Measurements from ENCODE around the gene MPZL3. TPM values are rescaled to one million over a fixed set of nuclear protein-coding genes. Genes with fewer than 3 reads are reported as not detected.

Gene MPZL3
- polyA plus RNA-seq, 1 of the 3 experiments (the other 2 are of a cell fraction) = 0.38 TPM

GRCh38 chr11:118213781-118214180 lies 38.4 kb downstream of the MPZL3 start:
- no peak for DNase-seq
- H2AFZ ChIP-seq (ENCODE audit: low read depth) = no peak overlapping the region
- no peak overlapping the region for H3K9ac ChIP-seq
- H3K4me3 ChIP-seq (ENCODE audit: low read depth in 2 of 2, low read length in 1 of 2) = no peak overlapping the region
- H3K27ac ChIP-seq (ENCODE audit: low read depth in 2 of 2, low read length in 1 of 2) = no peak overlapping the region
- H4K20me1 ChIP-seq (ENCODE audit: insufficient read depth) = no peaks in the 10 kb centered on the region
- 28% methylated on average over 2 of the region's 2 CpGs for WGBS (ENCODE audit: low lambda C conversion rate)
- H3K4me2 ChIP-seq = no peak overlapping the region
- peaks cover 72% of the 10 kb centered on the region for H3K27me3 ChIP-seq (ENCODE audit: insufficient read depth)
- H3F3A ChIP-seq (replicated peaks; ENCODE audit: insufficient read depth) = no peaks in the 10 kb centered on the region
- TF ChIP-seq RCOR1 (IDR thresholded peaks at IDR 0.05; ENCODE audit: low read length) (no peak), FOSL2 (IDR thresholded peaks at IDR 0.05; ENCODE audit: borderline replicate concordance, low read depth) (no peak), TEAD4 (IDR thresholded peaks at IDR 0.05; ENCODE audit: borderline replicate concordance, insufficient read depth) (no peak), FOXJ3 (CRISPR knock-in tag; IDR thresholded peaks at IDR 0.05) (no peak), NRF1 (IDR thresholded peaks at IDR 0.05; ENCODE audit: low read depth, low read length) (no peak), POLR2AphosphoS5 (IDR thresholded peaks at IDR 0.05; ENCODE audit: low read depth, low read length) (no peak)
- no peaks in the 10 kb centered on the region for H3K9me3 ChIP-seq
- POLR2A ChIA-PET = no interaction called here
- H3K79me2 ChIP-seq (ENCODE audit: insufficient read depth) = no peaks in the 10 kb centered on the region
- no peaks in the 10 kb centered on the region for H3K36me3 ChIP-seq (replicated peaks in 1 of 2; ENCODE audit: control insufficient read depth in 1 of 2, insufficient read depth in 2 of 2, low read length in 1 of 2)
- no peaks in the 10 kb centered on the region for H3K9me2 ChIP-seq
- no peaks in the 10 kb centered on the region for H3K4me1 ChIP-seq (ENCODE audit: control insufficient read depth in 1 of 2, insufficient read depth in 2 of 2, low read depth in 1 of 2, low read length in 1 of 2)
- CTCF ChIA-PET = interaction anchor here (1.2 to 3.6 kb wide), 3 partner anchors 15 to 43 kb away, joined by 3 to 18 read pairs (median 7); no protein-coding TSS in a partner anchor

- Histone ChIP-seq H3F3A (replicated peaks; ENCODE audit: insufficient read depth) (no peaks in the 10 kb centered on the region), H3K36me3 (replicated peaks in 1 of 2; ENCODE audit: control insufficient read depth in 1 of 2, insufficient read depth in 2 of 2, low read length in 1 of 2) (no peaks in the 10 kb centered on the region), H3K9me2 (no peaks in the 10 kb centered on the region), H3K27me3 (ENCODE audit: insufficient read depth) (peaks cover 69% of the 10 kb centered on the region), H3K4me2 (no peak overlapping the region), H4K20me1 (ENCODE audit: insufficient read depth) (no peaks in the 10 kb centered on the region), H3K9ac (no peak overlapping the region), H3K4me1 (ENCODE audit: control insufficient read depth in 1 of 2, insufficient read depth in 2 of 2, low read depth in 1 of 2, low read length in 1 of 2) (no peaks in the 10 kb centered on the region), H3K79me2 (ENCODE audit: insufficient read depth) (no peaks in the 10 kb centered on the region), H3K27ac (ENCODE audit: low read depth in 2 of 2, low read length in 1 of 2) (no peak overlapping the region), H3K4me3 (ENCODE audit: low read depth in 2 of 2, low read length in 1 of 2) (no peak overlapping the region), H2AFZ (ENCODE audit: low read depth) (no peak overlapping the region), H3K9me3 (no peaks in the 10 kb centered on the region)
- 16% methylated on average over 4 of the region's 4 CpGs for WGBS (ENCODE audit: low lambda C conversion rate)
- CTCF ChIA-PET = interaction anchor here (0.6 to 3.6 kb wide), 4 partner anchors 14 to 42 kb away, joined by 3 to 18 read pairs (median 6); partner anchors contain the start of gene SCN2B
- POLR2A ChIA-PET = no interaction called here
- no peak for DNase-seq
- TF ChIP-seq REST (IDR thresholded peaks at IDR 0.05; ENCODE audit: low read depth, low read length) (no peak), JUND (IDR thresholded peaks at IDR 0.05) (no peak), YY1 (IDR thresholded peaks at IDR 0.05; ENCODE audit: low read depth) (no peak), SMC3 (IDR thresholded peaks at IDR 0.05; ENCODE audit: low read depth, low read length) (no peak), IRF3 (IDR thresholded peaks at IDR 0.05; ENCODE audit: low read depth, low read length) (no peak), POLR2AphosphoS5 (IDR thresholded peaks at IDR 0.05; ENCODE audit: low read depth, low read length) (no peak), USF2 (IDR thresholded peaks at IDR 0.05; ENCODE audit: borderline replicate concordance, low read depth, low read length) (no peak), FOXM1 (IDR thresholded peaks at IDR 0.05; ENCODE audit: low read depth) (no peak), NRF1 (IDR thresholded peaks at IDR 0.05; ENCODE audit: low read depth, low read length) (no peak)
Observed at GRCh38 chr11:118213201-118213600, 39.0 kb downstream of the MPZL3 start.

Data from SK-N-SH (cell line).